ENCODE data around the gene GFRA1.
"Not testable (repeated sequence)": the region's sequence is repeated elsewhere in the genome, so short reads cannot be mapped to it uniquely, and the experiment has no call there.

GRCh38 chr10:116165941-116166340 lies 107.1 kb downstream of the GFRA1 start:
- TF ChIP-seq POLR2A (IDR thresholded peaks at IDR 0.05; ENCODE audit: control extremely low read depth in 1 of 2, low read depth in 2 of 2, low read length in 2 of 2); MAX (IDR thresholded peaks at IDR 0.05); TAF1 (IDR thresholded peaks at IDR 0.05; ENCODE audit: low read depth, low read length); CTCF (IDR thresholded peaks at IDR 0.05; ENCODE audit: control extremely low read depth in 1 of 3, insufficient read depth in 1 of 3, low read depth in 1 of 3, low read length in 3 of 3); RAD21 (IDR thresholded peaks at IDR 0.05 in 1 of 2, conservative IDR thresholded peaks at IDR 0.05 in 1 of 2; ENCODE audit: low read depth in 2 of 2, low read length in 2 of 2); SP2 (IDR thresholded peaks at IDR 0.05; ENCODE audit: low read length); E2F6 (IDR thresholded peaks at IDR 0.05); CEBPB (IDR thresholded peaks at IDR 0.05; ENCODE audit: low read depth, low read length); EZH2 (IDR thresholded peaks at IDR 0.05; ENCODE audit: low read depth, low read length, severe bottlenecking); GTF2F1 (IDR thresholded peaks at IDR 0.05; ENCODE audit: borderline replicate concordance, low read depth, low read length); POLR2AphosphoS5 (IDR thresholded peaks at IDR 0.05; ENCODE audit: low read depth, low read length); EP300 (IDR thresholded peaks at IDR 0.05; ENCODE audit: borderline replicate concordance in 1 of 2, low read depth in 2 of 2, low read length in 2 of 2); CHD2 (IDR thresholded peaks at IDR 0.05; ENCODE audit: low read length): not testable (repeated sequence)
